ENCODE results near the gene ERG.

ERG gene

GRCh38 chr21:38430401-38430984 is 67.8 kb downstream of the ERG start:
- DNase-seq, result no peak

DNA sequence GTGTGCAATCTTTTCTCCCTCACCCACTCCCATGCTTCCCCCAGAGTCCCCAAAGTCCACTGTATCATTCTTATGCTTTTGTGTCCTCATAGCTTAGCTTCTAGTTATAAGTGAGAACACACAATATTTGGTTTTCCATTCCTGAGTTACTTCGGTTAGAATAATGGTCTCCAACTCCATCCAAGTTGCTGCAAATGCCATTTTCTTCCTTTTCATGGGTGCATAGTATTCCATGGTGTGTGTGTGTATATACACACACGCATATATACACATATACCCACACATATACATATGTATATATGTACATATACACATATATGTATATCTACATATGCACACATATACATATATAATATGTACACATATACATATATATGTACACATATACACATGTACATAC is 69.3 kb downstream of the ERG start:
- DNase-seq, result no peak

GRCh38 chr21:38428211-38428610 is 70.1 kb downstream of the ERG start:
- DNase-seq, result no peak

DNA sequence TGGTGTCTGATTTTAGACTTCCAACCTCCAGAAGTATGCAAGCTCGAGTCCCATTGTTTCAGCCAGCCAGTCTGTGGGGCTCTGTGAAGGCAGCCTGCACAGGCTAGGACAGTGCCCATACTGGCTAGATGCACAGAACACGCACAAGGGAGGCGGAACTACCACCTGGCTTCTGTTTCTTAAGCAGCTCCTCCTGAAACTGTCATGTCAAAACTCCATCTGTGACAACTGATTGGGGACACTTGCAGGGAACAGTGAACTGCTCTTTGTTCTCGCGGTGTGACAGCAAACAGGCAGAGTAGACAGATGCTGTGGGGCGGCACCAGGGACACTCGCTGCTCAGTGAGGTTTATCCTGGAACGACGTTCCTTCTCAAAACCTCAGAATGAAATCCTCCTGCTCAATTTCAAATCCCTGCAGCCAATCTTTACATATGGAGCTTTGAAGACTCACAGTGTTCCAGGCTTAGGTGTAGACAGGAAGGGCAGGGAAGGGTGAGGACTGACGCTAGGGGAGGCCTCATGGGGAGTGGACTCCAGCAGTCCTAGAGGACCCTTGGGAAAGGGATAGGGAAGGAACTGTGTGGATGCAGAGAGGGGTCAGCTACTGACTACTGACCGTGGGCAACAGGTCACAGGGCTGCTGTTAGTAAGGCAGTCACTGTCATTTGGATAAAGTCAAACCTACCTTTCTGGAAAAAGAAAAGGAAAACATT is 73.8 kb downstream of the ERG start:
- peak in 1 of 3 experiments; percentile 28 for DNase-seq

DNA sequence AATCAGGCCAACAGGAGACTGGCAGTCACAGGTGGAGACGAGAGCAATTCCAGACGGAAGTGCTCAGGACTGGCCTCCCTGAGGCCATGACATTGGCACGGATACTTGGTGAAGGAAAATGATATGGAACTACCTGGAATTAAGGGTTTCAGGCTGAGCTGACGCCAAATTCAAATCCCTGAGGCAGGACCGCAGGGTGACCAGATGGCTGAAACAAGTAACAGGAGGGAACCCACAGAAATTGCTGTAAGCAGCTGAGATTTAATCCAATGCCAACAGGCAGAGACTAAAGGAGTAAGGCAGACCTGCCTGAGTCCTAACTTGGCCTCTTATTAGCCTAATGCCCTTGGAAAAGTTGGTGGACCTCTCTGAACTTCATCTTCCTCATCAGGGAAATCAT is 76.2 kb downstream of the ERG start:
- no peak for DNase-seq

GRCh38 chr21:38420140-38420539 is 78.1 kb downstream of the ERG start:
- DNase-seq, result no peak

DNA sequence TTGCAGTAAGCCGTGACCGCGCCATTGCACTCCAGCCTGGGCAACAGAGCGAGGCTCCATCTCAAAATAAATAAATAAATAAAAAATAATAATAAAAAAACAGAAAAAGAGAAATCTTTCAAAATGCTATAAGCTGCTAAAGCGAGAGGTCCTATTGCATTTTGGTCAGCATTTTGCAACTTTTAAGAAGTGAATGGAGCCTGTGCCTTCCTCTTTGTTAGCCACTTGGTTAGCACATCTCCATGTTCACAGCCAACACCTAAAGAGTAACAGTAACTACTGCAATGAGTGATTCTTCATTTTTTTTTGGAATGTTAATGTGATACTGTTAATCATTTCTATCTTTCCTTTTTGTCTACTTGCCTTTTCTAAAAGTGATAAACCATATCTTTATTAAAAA is 80.6 kb downstream of the ERG start:
- no peak for DNase-seq

GRCh38 chr21:38416791-38417190 is 81.5 kb downstream of the ERG start:
- DNase-seq, result no peak

GRCh38 chr21:38413958-38414548 is 84.2 kb downstream of the ERG start:
- no peak for DNase-seq

DNA sequence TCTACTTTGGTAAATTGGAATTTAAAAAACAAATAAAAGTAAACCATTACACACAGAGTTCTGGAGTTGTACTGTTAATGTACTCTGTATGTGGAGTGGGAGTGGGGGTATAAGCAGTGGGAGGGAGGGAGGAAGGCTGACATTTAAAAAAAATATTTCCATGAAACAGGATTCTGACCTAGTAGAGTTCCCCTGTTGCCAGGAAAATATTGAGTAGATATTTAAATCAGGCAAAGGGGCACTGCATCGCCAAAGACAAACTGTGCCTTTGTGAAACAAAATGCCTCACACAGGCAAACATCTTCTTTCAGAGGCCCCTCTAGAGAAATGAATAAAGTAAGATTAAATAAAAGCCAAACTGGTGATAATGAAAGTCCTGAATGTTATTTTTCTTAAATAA is 87.8 kb downstream of the ERG start:
- DNase-seq, result no peak

DNA sequence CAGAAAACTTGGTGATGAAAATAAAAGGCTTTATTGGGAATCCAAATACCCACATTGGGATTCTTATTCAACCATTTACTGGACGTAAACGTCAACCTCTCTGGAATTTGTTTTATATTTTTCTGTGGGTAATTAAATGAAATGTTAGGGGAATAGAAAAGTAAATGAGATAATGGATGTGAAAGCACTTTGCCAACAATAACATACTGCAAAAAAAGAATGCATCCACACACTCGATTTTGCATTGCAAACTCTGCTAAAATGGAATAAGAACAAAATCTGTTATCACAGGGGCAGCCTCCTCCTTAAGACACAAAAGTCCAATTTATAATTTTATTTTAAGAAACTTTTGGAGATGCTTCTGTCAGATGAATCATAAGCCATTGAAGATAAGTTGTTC is 88.4 kb downstream of the ERG start:
- DNase-seq, result no peak

GRCh38 chr21:38404177-38404576 is 94.1 kb downstream of the ERG start:
- no peak for DNase-seq

DNA sequence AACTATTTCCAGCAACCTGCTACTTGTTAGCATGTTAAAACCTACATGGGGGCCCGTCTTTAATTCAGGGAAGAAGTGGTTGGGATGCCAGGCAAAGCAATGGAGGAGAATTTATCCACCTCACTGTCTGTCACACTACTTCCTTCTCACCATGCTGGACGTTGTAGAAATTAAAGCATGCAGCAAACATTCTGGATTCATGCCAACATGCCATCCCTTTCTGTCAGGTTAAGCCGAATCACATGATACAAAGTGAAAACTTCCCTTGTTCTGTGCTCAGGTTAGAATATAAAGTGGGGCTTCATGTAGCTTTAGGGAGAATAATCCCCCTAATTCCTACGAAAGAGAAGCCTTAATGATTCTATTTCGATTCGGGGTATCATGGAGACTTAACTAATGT is 95.5 kb downstream of the ERG start:
- DNase-seq, result no peak

DNA sequence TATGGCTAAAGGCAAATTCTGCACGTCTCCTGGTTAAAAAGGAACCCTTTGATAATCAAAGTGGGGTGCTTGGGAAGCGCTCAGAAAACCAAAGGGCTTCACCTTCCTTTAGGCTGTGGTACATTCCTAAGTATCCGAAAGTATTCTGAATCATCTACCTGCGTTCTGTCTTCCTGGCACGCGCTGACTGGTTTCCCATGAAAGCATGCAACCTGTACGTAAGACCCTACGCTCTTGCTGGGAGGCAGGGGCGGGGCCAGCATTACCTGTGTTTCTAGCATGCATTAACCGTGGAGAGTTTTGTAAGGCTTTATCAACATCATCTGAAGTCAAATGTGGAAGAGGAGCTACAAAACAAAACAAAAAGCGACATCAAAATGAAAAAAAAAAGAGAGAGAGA is 96.0 kb downstream of the ERG start:
- no peak for DNase-seq

DNA sequence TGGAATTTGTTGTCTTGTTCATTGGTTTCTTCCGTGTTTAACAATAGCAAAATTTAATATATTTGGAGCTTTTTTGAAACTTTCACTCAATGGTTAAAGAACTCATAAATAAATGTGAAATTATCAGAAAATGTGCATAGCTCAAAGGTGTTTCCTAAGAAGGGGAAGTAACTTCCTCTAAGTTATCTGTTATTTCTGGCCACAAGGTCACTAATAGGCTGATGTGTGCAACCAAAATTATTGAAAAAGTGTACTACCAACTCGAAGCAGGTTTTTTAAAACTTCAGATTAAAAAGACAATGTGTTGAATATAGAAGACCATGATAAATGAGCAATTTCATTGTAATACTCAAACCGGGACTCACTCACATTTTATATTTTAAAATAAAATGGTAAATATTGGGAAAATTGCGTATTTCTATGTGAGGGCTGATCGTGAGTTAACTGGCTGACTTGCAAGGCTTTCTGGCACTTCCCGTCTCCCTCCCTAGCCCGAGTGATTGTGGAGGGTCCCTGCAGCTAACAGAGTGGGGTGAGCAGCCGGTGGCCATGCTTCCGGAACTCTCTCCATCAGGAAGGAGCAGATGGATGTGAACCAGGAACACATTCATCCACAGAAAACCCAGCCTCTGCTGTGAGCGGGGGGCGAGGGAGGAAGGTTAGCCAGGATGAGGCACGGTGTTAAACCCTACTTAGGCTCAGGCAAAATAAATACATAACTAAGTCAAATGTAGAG is 96.9 kb downstream of the ERG start:
- DNase-seq, result no peak

GRCh38 chr21:38400195-38400919 is 97.9 kb downstream of the ERG start:
- DNase-seq, result no peak

GRCh38 chr21:38399103-38399502 is 99.2 kb downstream of the ERG start:
- no peak for DNase-seq

GRCh38 chr21:38396325-38396724 is 102.0 kb downstream of the ERG start:
- no peak for DNase-seq

DNA sequence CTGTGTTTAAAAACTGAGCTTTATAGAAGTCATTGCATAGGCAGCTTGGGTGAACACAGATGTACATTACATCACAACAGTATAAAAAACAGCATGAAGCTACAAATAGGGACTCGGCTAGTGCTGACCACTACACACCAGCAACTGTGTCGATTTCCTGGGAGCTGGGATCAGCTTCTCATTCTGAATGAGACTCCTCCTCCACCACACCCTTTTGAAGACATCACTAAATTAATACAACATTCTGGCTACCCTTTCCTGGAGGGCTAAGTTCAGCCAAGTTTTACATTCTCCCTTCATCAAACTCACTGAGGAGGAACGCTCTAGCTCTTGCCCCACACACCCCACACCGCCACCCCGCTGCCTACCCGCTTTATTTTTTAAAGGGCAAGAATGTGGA is 102.7 kb downstream of the ERG start:
- no peak for DNase-seq

DNA sequence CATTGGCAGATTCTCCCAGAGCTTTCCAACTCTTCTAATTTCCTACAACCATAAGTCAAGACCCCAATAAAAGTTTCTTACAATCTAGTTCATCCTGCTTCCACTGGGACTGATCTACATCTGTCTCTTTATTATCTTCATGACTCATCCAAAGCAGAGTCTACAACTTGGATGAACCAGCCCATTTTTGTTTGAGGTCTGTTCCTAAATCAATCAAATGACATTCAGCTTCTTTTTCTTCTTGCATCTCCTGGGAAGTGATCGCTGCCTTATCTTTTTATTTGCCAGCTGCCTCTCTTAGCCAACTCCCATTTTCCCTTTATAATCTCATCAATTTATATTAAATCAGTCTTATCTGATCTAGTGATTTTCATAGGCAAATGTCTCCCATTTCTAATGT is 105.6 kb downstream of the ERG start:
- DNase-seq, result no peak

- DNase-seq, result no peak
Observed at GRCh38 chr21:38389896-38390295, 108.4 kb downstream of the ERG start.

DNA sequence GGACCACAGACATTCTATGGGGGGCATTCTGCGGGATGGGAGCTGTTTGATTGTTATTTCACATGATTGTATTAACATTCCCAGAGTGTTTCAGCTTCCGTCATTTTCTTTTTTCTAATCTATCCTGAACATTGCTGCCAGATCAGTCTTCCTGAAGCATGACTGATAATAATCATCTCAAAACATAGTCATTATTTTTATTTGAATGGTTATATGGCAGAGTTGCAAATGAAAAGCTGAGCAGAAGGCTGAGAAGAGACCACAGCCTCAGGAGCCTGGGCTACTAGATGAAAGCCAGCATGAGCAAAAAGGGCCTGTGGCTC is 109.0 kb downstream of the ERG start:
- no peak for DNase-seq

DNA sequence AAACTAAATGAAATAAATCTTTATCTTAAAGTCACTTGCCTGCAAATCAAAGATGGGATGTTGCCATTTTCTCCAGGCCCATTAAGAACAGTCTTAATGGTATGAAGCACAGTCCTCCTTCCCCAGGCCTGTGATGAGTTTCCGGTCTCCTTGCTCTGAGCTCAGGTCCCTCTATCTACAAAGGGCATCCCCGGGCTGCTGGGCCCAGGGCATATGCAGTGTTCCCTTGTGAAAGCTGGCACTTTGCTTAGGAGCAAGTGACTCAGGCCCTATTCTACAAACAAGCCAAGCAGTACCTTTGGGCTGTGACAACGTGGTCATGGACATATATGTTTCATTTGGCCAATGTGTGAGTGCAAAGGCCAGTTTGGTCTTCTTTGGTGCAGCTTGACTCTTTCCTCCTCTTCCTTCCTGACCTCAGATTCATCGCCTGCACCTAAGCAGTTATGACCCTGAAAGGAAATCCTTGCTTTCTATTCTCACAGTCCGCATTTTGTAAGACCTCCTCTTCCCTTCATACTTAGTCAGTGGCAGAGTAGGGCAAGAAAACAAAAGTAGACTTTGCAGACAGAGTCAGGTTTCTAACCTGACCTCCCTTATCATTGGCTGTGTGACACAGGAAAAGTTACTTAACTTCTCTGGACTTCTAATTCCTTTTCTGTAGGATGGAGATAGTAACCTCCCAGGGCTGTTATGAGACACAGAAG is 109.5 kb downstream of the ERG start:
- DNase-seq, result no peak

All from NCI-H1417 (cell line).